HepG2 (cell line): Measurements from ENCODE around the gene LEF1. TPM values are rescaled to one million over a fixed set of nuclear protein-coding genes. Genes with fewer than 3 reads are reported as not detected.

Experiments
- ATAC-seq: fragments of 200-7000 bp; cut with Tn5 transposase; 3 replicates; pipeline ENCODE4 v1.9.1; 2020; ENCODE audit warnings: mild to moderate bottlenecking, moderate library complexity
- BruUV-seq: library from RNA; stranded (reverse); fragments of 400-500 nt; replicated peaks from 2 replicates; lab custom pipeline; 2021; lab: Mats Ljungman, UMichigan
- CTCF ChIA-PET: fragments of 300-600 bp; formaldehyde crosslinking; extraction: SDS; loops from one replicate; lab custom pipeline; 2021; ENCODE audit warnings: low total read pairs, inconsistent platforms, low intra/inter-chr PET ratio; lab: Yijun Ruan, JAX
- POLR2A ChIA-PET: fragments of 350-600 bp; sonication (Branson Sonifier 250); formaldehyde crosslinking; loops from one replicate; lab custom pipeline; 2020; ENCODE audit warnings: antibody characterized with exemption, inconsistent platforms; lab: Yijun Ruan, JAX
- DNase-seq: peaks from one replicate; pipeline ENCODE4 v3.0.0-alpha.2; 2015; ENCODE audit warnings: low spot score
- FAIRE-seq: peaks from 3 replicates; lab custom pipeline; 2011; peaks lifted over from hg19 to GRCh38; lab: Jason Lieb, UNC
- H2AFZ ChIP-seq: one replicate; pipeline ENCODE4 v1.6.1; 2011; ENCODE audit warnings: low read length, inconsistent platforms
- H3K27ac ChIP-seq: fragments of 300-600 bp; 3 replicates; pipeline ENCODE4 v1.8.0; 2011; ENCODE audit warnings: mixed run types, mild to moderate bottlenecking, mixed read lengths, low read length, inconsistent platforms; ENCODE audit not compliant: insufficient read depth; ENCODE audit errors: extremely low read length
- H3K27me3 ChIP-seq, 2 experiments: fragments of 200-600 bp in 1 of 2; 2 replicates in 1 of 2; 3 replicates in 1 of 2; pipeline versions ENCODE4 v1.6.0 to v1.8.0; 2011; ENCODE audit warnings: low read length in 2 of 2, mild to moderate bottlenecking in 2 of 2, moderate library complexity in 2 of 2, inconsistent platforms in 1 of 2; ENCODE audit not compliant: insufficient read depth in 2 of 2, control insufficient read depth in 1 of 2
- H3K36me3 ChIP-seq, 2 experiments: fragments of 200-600 bp in 1 of 2; replicated peaks in 1 of 2; 2 replicates in 1 of 2; 3 replicates in 1 of 2; pipeline versions ENCODE4 v1.5.1 to v1.8.0; 2011; ENCODE audit warnings: low read length in 2 of 2, inconsistent platforms in 1 of 2; ENCODE audit not compliant: insufficient read depth in 2 of 2, control insufficient read depth in 1 of 2
- H3K4me1 ChIP-seq: 2 replicates; pipeline ENCODE4 v1.5.1; 2012; ENCODE audit warnings: low read length, inconsistent platforms; ENCODE audit not compliant: insufficient read depth
- H3K4me2 ChIP-seq: 2 replicates; pipeline ENCODE4 v1.6.0; 2011; ENCODE audit warnings: low read depth, low read length, inconsistent platforms
- H3K4me3 ChIP-seq, 3 experiments: fragments of 200-600 bp in 1 of 3; sonication (generic), shearing (Covaris generic) in 1 of 3; replicated peaks in 1 of 3; 2 replicates each; pipeline ENCODE4 v1.5.1; 2011 to 2016; ENCODE audit warnings: low read length in 3 of 3, inconsistent platforms in 2 of 3, low read depth in 2 of 3, mild to moderate bottlenecking in 2 of 3, control low read depth in 1 of 3, mixed read lengths in 1 of 3; ENCODE audit not compliant: insufficient read depth in 1 of 3
- H3K79me2 ChIP-seq: one replicate; pipeline ENCODE4 v1.6.1; 2011; ENCODE audit warnings: low read length, inconsistent platforms; ENCODE audit not compliant: insufficient read depth
- H3K9ac ChIP-seq: 2 replicates; pipeline ENCODE4 v1.6.0; 2011; ENCODE audit warnings: mild to moderate bottlenecking, low read depth, low read length, inconsistent platforms; ENCODE audit not compliant: insufficient read depth
- H3K9me3 ChIP-seq: 2 replicates; pipeline ENCODE4 v1.5.1; 2012; ENCODE audit warnings: mild to moderate bottlenecking, low read length
- H4K20me1 ChIP-seq: 2 replicates; pipeline ENCODE4 v1.6.0; 2011; ENCODE audit warnings: inconsistent platforms, mild to moderate bottlenecking, low read length, moderate library complexity; ENCODE audit not compliant: insufficient read depth
- BCL3 ChIP-seq: sonication (generic); formaldehyde crosslinking; IDR thresholded peaks from 2 replicates; pipeline ENCODE4 v1.5.1; 2020; ENCODE audit warnings: mild to moderate bottlenecking, missing genetic modification reagents, moderate library complexity
- CREM ChIP-seq, 2 experiments: sonication (generic) in 1 of 2; formaldehyde crosslinking in 1 of 2; IDR thresholded peaks; 2 replicates each; pipeline versions ENCODE4 v1.4.0 to v1.6.1; 2016 to 2020; ENCODE audit warnings: antibody characterized with exemption in 1 of 2, mild to moderate bottlenecking in 1 of 2, missing genetic modification reagents in 1 of 2
- RXRB ChIP-seq: IDR thresholded peaks from 2 replicates; pipeline ENCODE4 v1.6.1; 2016; ENCODE audit warnings: borderline replicate concordance, missing genetic modification reagents, missing compliant biosample characterization
- ZNF589 ChIP-seq: sonication (generic); formaldehyde crosslinking; conservative IDR thresholded peaks from 2 replicates; pipeline ENCODE4 v1.8.0; 2022; ENCODE audit warnings: mild to moderate bottlenecking, moderate library complexity, missing genetic modification reagents
- ZNF616 ChIP-seq: sonication (generic); formaldehyde crosslinking; IDR thresholded peaks from 2 replicates; pipeline ENCODE4 v1.5.0; 2020; ENCODE audit warnings: low read depth, mild to moderate bottlenecking, missing genetic modification reagents
- ZSCAN30 ChIP-seq: sonication (generic); formaldehyde crosslinking; IDR thresholded peaks from 2 replicates; pipeline ENCODE4 v1.5.0; 2020; ENCODE audit warnings: mild to moderate bottlenecking, missing genetic modification reagents
- WGBS: methylation state at CpG from one replicate; pipeline ENCODE4 v1.1.6; 2017; ENCODE audit warnings: low lambda C conversion rate; 5-methylcytosine and 5-hydroxymethylcytosine counted together
- in situ Hi-C: cut with HindIII; loops from 2 replicates; pipeline ENCODE4 v1.10.0; 2017; ENCODE audit warnings: low pct_unique_long_range_greater_than_20kb; ENCODE audit not compliant: extremely low pct_ligation_motif_present
- intact Hi-C: fragments of 100-400 bp; cut with micrococcal nuclease; formaldehyde crosslinking; loops from one replicate; pipeline ENCODE4 v1.10.0; 2022; ENCODE audit not compliant: unreplicated experiment
- polyA plus RNA-seq, 8 experiments: library from polyadenylated mRNA; depleted of rRNA in 3 of 8; stranded (reverse) in 7 of 8; unstranded in 1 of 8; fragments of >200 nt; fragmentation: Illumina TruSeq in 4 of 8; extraction: Trizol in 4 of 8; gene quantifications; 2 replicates each; pipeline versions ENCODE4 v1.2.1 to v1.2.3, GENCODE V29; 2011 to 2016; ENCODE audit warnings: low read depth in 4 of 8, missing spikeins in 1 of 8, mixed read lengths in 1 of 8; ENCODE audit not compliant: insufficient read depth in 1 of 8
- total RNA-seq, 5 experiments: library from RNA; depleted of rRNA; stranded (reverse); fragments of >200 nt; fragmentation: Illumina TruSeq; extraction: Trizol; gene quantifications; 2 replicates each; pipeline ENCODE4 v1.2.3, GENCODE V29; 2016; ENCODE audit warnings: low read depth in 1 of 5
- TF ChIP-seq, protein P1 (sequence below): sonication (generic); formaldehyde crosslinking; IDR thresholded peaks from 2 replicates; pipeline ENCODE4; 2020; ENCODE audit warnings: missing genetic modification reagents, mild to moderate bottlenecking, borderline replicate concordance
- TF ChIP-seq, protein P2 (sequence below): sonication (generic); formaldehyde crosslinking; IDR thresholded peaks from 2 replicates; pipeline ENCODE4 v1.5.0; 2020; ENCODE audit warnings: mild to moderate bottlenecking, missing genetic modification reagents

Gene LEF1
- total and polyA plus RNA-seq, 2 of the 13 experiments (the other 11 are each of a cell fraction or from before 2014, with no cell fraction given) = 0.22 to 0.29 TPM

- H3K36me3 ChIP-seq = no peaks in the 10 kb centered on the region
- intact Hi-C loops (no loop called here), in situ Hi-C loops (no loop called here)
- no peak overlapping the region for H3K9ac ChIP-seq
- no peaks in the 10 kb centered on the region for H4K20me1 ChIP-seq
- H3K27ac ChIP-seq = no peak overlapping the region
- TF ChIP-seq RXRB (no peak), CREM (IDR thresholded peaks at IDR 0.05) (no peak), CREM (CRISPR knock-in tag; IDR thresholded peaks at IDR 0.05) (no peak), ZNF589 (CRISPR knock-in tag) (no peak), BCL3 (CRISPR knock-in tag) (no peak), ZSCAN30 (CRISPR knock-in tag) (no peak), ZNF616 (CRISPR knock-in tag) (no peak)
- TF ChIP-seq, protein P1, sequence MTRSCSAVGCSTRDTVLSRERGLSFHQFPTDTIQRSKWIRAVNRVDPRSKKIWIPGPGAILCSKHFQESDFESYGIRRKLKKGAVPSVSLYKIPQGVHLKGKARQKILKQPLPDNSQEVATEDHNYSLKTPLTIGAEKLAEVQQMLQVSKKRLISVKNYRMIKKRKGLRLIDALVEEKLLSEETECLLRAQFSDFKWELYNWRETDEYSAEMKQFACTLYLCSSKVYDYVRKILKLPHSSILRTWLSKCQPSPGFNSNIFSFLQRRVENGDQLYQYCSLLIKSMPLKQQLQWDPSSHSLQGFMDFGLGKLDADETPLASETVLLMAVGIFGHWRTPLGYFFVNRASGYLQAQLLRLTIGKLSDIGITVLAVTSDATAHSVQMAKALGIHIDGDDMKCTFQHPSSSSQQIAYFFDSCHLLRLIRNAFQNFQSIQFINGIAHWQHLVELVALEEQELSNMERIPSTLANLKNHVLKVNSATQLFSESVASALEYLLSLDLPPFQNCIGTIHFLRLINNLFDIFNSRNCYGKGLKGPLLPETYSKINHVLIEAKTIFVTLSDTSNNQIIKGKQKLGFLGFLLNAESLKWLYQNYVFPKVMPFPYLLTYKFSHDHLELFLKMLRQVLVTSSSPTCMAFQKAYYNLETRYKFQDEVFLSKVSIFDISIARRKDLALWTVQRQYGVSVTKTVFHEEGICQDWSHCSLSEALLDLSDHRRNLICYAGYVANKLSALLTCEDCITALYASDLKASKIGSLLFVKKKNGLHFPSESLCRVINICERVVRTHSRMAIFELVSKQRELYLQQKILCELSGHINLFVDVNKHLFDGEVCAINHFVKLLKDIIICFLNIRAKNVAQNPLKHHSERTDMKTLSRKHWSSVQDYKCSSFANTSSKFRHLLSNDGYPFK = no peak
- TF ChIP-seq, protein P2, sequence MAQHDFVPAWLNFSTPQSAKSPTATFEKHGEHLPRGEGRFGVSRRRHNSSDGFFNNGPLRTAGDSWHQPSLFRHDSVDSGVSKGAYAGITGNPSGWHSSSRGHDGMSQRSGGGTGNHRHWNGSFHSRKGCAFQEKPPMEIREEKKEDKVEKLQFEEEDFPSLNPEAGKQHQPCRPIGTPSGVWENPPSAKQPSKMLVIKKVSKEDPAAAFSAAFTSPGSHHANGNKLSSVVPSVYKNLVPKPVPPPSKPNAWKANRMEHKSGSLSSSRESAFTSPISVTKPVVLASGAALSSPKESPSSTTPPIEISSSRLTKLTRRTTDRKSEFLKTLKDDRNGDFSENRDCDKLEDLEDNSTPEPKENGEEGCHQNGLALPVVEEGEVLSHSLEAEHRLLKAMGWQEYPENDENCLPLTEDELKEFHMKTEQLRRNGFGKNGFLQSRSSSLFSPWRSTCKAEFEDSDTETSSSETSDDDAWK (CRISPR knock-in tag) = no peak
- H3K4me1 ChIP-seq = no peaks in the 10 kb centered on the region
- no peak overlapping the region for H3K4me3 ChIP-seq
- no peak overlapping the region for H2AFZ ChIP-seq
- H3K4me2 ChIP-seq = no peak overlapping the region
- FAIRE-seq (no peak), ATAC-seq (no peak), DNase-seq (no peak)
- no peaks in the 10 kb centered on the region for H3K79me2 ChIP-seq
- BruUV-seq = no TSS peak
- H3K27me3 ChIP-seq = no peaks in the 10 kb centered on the region
- 61% methylated on average over 14 of the region's 16 CpGs for WGBS
- ChIA-PET POLR2A (no interaction called here), CTCF (no interaction called here)
- no peaks in the 10 kb centered on the region for H3K9me3 ChIP-seq
Measured at GRCh38 chr4:108081256-108081655, 87.5 kb downstream of the LEF1 start.
